SK-N-SH (cell line): ENCODE data around the gene MGST2. TPM values are rescaled to one million over a fixed set of nuclear protein-coding genes. Genes with fewer than 3 reads are reported as not detected.

Source experiments
- CTCF ChIA-PET: fragments of 300-600, 350-600 bp; formaldehyde crosslinking; extraction: SDS; loops from one replicate; lab custom pipeline; 2021; lab: Yijun Ruan, JAX
- POLR2A ChIA-PET: fragments of 350-600 bp; sonication (Branson Sonifier 250); formaldehyde crosslinking; extraction: SDS; loops from one replicate; lab custom pipeline; 2020; ENCODE audit warnings: antibody characterized with exemption, inconsistent platforms; lab: Yijun Ruan, JAX
- DNase-seq: peaks from one replicate; pipeline ENCODE4 v3.0.0; 2012
- H2AFZ ChIP-seq: fragments of 200-600 bp; sonication (generic); 2 replicates; pipeline ENCODE4 v1.8.1; 2016; ENCODE audit warnings: antibody characterized with exemption, mild to moderate bottlenecking, low read depth
- H3F3A ChIP-seq: fragments of 200-600 bp; sonication (generic); replicated peaks from 2 replicates; pipeline ENCODE3; 2016; ENCODE audit warnings: antibody characterized with exemption, mild to moderate bottlenecking; ENCODE audit not compliant: insufficient read depth
- H3K27ac ChIP-seq, 2 experiments: fragments of 200-500 bp in 1 of 2; fragments of 200-600 bp in 1 of 2; sonication (Bioruptor generic) in 1 of 2; sonication (generic), shearing (Covaris generic) in 1 of 2; 2 replicates each; pipeline versions ENCODE4 v1.5.1 to v1.6.1; 2014 to 2016; ENCODE audit warnings: low read depth in 2 of 2, inconsistent platforms in 1 of 2, low read length in 1 of 2, mild to moderate bottlenecking in 1 of 2, mixed read lengths in 1 of 2
- H3K27me3 ChIP-seq: fragments of 200-600 bp; sonication (generic), shearing (Covaris generic); 2 replicates; pipeline ENCODE4 v1.6.1; 2016; ENCODE audit warnings: mixed run types; ENCODE audit not compliant: insufficient read depth
- H3K36me3 ChIP-seq, 2 experiments: fragments of 200-500 bp in 1 of 2; fragments of 200-600 bp in 1 of 2; sonication (Bioruptor generic) in 1 of 2; sonication (generic) in 1 of 2; replicated peaks in 1 of 2; 2 replicates each; pipeline versions ENCODE3 to v1.5.1; 2014 to 2016; ENCODE audit warnings: low read length in 1 of 2, mild to moderate bottlenecking in 1 of 2; ENCODE audit not compliant: insufficient read depth in 2 of 2, control insufficient read depth in 1 of 2
- H3K4me1 ChIP-seq, 2 experiments: fragments of 200-500 bp in 1 of 2; fragments of 200-600 bp in 1 of 2; sonication (Bioruptor generic) in 1 of 2; sonication (generic), shearing (Covaris generic) in 1 of 2; 2 replicates each; pipeline versions ENCODE4 v1.5.1 to v1.6.1; 2014 to 2016; ENCODE audit warnings: low read depth in 1 of 2, low read length in 1 of 2, mixed run types in 1 of 2; ENCODE audit not compliant: insufficient read depth in 2 of 2, control insufficient read depth in 1 of 2
- H3K4me2 ChIP-seq: fragments of 200-600 bp; sonication (generic), shearing (Covaris generic); 2 replicates; pipeline ENCODE4 v1.6.1; 2017; ENCODE audit warnings: mixed run types
- H3K4me3 ChIP-seq, 2 experiments: fragments of 200-500 bp in 1 of 2; fragments of 200-600 bp in 1 of 2; sonication (Bioruptor generic) in 1 of 2; sonication (generic), shearing (Covaris generic) in 1 of 2; 2 replicates each; pipeline versions ENCODE4 v1.5.1 to v1.8.1; 2014 to 2016; ENCODE audit warnings: low read depth in 2 of 2, inconsistent platforms in 1 of 2, low read length in 1 of 2, mild to moderate bottlenecking in 1 of 2, mixed read lengths in 1 of 2, moderate library complexity in 1 of 2
- H3K79me2 ChIP-seq: fragments of 200-600 bp; sonication (generic); 2 replicates; pipeline ENCODE4 v1.8.1; 2017; ENCODE audit warnings: mild to moderate bottlenecking; ENCODE audit not compliant: insufficient read depth
- H3K9ac ChIP-seq: fragments of 200-600 bp; sonication (generic); 2 replicates; pipeline ENCODE4 v1.6.1; 2017; ENCODE audit warnings: mixed run types
- H3K9me2 ChIP-seq: fragments of 200-600 bp; sonication (generic); 2 replicates; pipeline ENCODE4 v1.6.1; 2017; ENCODE audit warnings: mixed run types
- H3K9me3 ChIP-seq: fragments of 200-600 bp; sonication (generic); 2 replicates; pipeline ENCODE4 v1.6.1; 2017; ENCODE audit warnings: mixed run types, mild to moderate bottlenecking, moderate library complexity
- H4K20me1 ChIP-seq: fragments of 200-600 bp; sonication (generic); 2 replicates; pipeline ENCODE4 v1.6.1; 2017; ENCODE audit warnings: mild to moderate bottlenecking, mixed run types; ENCODE audit not compliant: insufficient read depth
- ELF1 ChIP-seq: IDR thresholded peaks from 2 replicates; pipeline ENCODE4 v1.4.0; 2012
- EP300 ChIP-seq, 2 experiments: IDR thresholded peaks; 2 replicates each; pipeline versions ENCODE4 v1.4.0 to v1.6.1; 2012; ENCODE audit warnings: borderline replicate concordance in 1 of 2, low read depth in 1 of 2, low read length in 1 of 2
- EZH2phosphoT487 ChIP-seq: fragments of 200-600 bp; sonication (generic); IDR thresholded peaks from 2 replicates; pipeline ENCODE4 v1.6.1; 2017; ENCODE audit warnings: low read depth, mixed run types, mild to moderate bottlenecking, antibody characterized with exemption, moderate library complexity, borderline replicate concordance
- FOSL2 ChIP-seq: IDR thresholded peaks from 2 replicates; pipeline ENCODE4 v1.4.0; 2012; ENCODE audit warnings: low read depth, mild to moderate bottlenecking, moderate library complexity, borderline replicate concordance
- FOXJ3 ChIP-seq: sonication (generic); formaldehyde crosslinking; IDR thresholded peaks from 2 replicates; pipeline ENCODE4 v1.5.1; 2020; ENCODE audit warnings: mild to moderate bottlenecking, missing genetic modification reagents
- FOXM1 ChIP-seq: IDR thresholded peaks from 2 replicates; pipeline ENCODE4 v1.4.0; 2012; ENCODE audit warnings: low read depth, mild to moderate bottlenecking
- JUND ChIP-seq: IDR thresholded peaks from 2 replicates; pipeline ENCODE4 v1.4.0; 2012
- MAX ChIP-seq: IDR thresholded peaks from 2 replicates; pipeline ENCODE4 v1.4.0; 2012; ENCODE audit warnings: low read depth
- MXI1 ChIP-seq: IDR thresholded peaks from 2 replicates; pipeline ENCODE4 v1.6.1; 2012; ENCODE audit warnings: mild to moderate bottlenecking, low read depth, low read length, improper control_type of control experiment
- NFIC ChIP-seq: IDR thresholded peaks from 2 replicates; pipeline ENCODE4 v1.4.0; 2012; ENCODE audit warnings: borderline replicate concordance
- NRF1 ChIP-seq: IDR thresholded peaks from 2 replicates; pipeline ENCODE4 v1.6.1; 2012; ENCODE audit warnings: low read depth, mild to moderate bottlenecking, low read length
- POLR2AphosphoS5 ChIP-seq: IDR thresholded peaks from 2 replicates; pipeline ENCODE4 v1.6.1; 2012; ENCODE audit warnings: low read depth, low read length
- RCOR1 ChIP-seq: fragments of 150-350 bp; IDR thresholded peaks from 2 replicates; pipeline ENCODE4 v1.6.1; 2017; ENCODE audit warnings: antibody characterized with exemption, low read length
- SMC3 ChIP-seq: IDR thresholded peaks from 2 replicates; pipeline ENCODE4 v1.6.1; 2012; ENCODE audit warnings: low read depth, low read length, improper control_type of control experiment
- TCF12 ChIP-seq: IDR thresholded peaks from 2 replicates; pipeline ENCODE4 v1.4.0; 2012
- TEAD4 ChIP-seq: IDR thresholded peaks from 2 replicates; pipeline ENCODE4 v1.4.0; 2012; ENCODE audit warnings: mild to moderate bottlenecking, borderline replicate concordance; ENCODE audit not compliant: insufficient read depth
- YY1 ChIP-seq: IDR thresholded peaks from 2 replicates; pipeline ENCODE4 v1.4.0; 2012; ENCODE audit warnings: low read depth, mild to moderate bottlenecking
- WGBS: methylation state at CpG from one replicate; pipeline ENCODE4 v1.1.6; 2017; ENCODE audit warnings: low lambda C conversion rate; 5-methylcytosine and 5-hydroxymethylcytosine counted together
- polyA plus RNA-seq, 3 experiments: library from polyadenylated mRNA; depleted of rRNA; stranded (reverse); fragments of >200 nt; gene quantifications; 2 replicates each; pipeline ENCODE4 v1.2.3, GENCODE V29; 2012
- TF ChIP-seq, protein P1 (sequence below): IDR thresholded peaks from 2 replicates; pipeline ENCODE4 v1.6.1; 2012; ENCODE audit warnings: mild to moderate bottlenecking, low read depth, low read length, moderate library complexity
- TF ChIP-seq, protein P2 (sequence below): fragments of 150-350 bp; IDR thresholded peaks from 2 replicates; pipeline ENCODE4 v1.6.1; 2017; ENCODE audit warnings: antibody characterized with exemption, low read length, low read depth, borderline replicate concordance
- TF ChIP-seq, protein P3 (sequence below): IDR thresholded peaks from 2 replicates; pipeline ENCODE4 v1.4.0; 2012; ENCODE audit warnings: low read depth, borderline replicate concordance

Gene MGST2
- polyA plus RNA-seq, 1 of the 3 experiments (the other 2 are of a cell fraction) = 26.5 TPM

GRCh38 chr4:139709660-139710059 is 44.0 kb downstream of the MGST2 start:
- H3K9ac ChIP-seq = no peak overlapping the region
- H3K4me2 ChIP-seq = no peak overlapping the region
- no peaks in the 10 kb centered on the region for H4K20me1 ChIP-seq
- TF ChIP-seq, protein P1, sequence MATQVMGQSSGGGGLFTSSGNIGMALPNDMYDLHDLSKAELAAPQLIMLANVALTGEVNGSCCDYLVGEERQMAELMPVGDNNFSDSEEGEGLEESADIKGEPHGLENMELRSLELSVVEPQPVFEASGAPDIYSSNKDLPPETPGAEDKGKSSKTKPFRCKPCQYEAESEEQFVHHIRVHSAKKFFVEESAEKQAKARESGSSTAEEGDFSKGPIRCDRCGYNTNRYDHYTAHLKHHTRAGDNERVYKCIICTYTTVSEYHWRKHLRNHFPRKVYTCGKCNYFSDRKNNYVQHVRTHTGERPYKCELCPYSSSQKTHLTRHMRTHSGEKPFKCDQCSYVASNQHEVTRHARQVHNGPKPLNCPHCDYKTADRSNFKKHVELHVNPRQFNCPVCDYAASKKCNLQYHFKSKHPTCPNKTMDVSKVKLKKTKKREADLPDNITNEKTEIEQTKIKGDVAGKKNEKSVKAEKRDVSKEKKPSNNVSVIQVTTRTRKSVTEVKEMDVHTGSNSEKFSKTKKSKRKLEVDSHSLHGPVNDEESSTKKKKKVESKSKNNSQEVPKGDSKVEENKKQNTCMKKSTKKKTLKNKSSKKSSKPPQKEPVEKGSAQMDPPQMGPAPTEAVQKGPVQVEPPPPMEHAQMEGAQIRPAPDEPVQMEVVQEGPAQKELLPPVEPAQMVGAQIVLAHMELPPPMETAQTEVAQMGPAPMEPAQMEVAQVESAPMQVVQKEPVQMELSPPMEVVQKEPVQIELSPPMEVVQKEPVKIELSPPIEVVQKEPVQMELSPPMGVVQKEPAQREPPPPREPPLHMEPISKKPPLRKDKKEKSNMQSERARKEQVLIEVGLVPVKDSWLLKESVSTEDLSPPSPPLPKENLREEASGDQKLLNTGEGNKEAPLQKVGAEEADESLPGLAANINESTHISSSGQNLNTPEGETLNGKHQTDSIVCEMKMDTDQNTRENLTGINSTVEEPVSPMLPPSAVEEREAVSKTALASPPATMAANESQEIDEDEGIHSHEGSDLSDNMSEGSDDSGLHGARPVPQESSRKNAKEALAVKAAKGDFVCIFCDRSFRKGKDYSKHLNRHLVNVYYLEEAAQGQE = no peak
- TF ChIP-seq EP300 (IDR thresholded peaks at IDR 0.05; ENCODE audit: borderline replicate concordance in 1 of 2, low read depth in 1 of 2, low read length in 1 of 2) = no peak
- TF ChIP-seq FOXJ3 (CRISPR knock-in tag) = no peak
- TF ChIP-seq, protein P2, sequence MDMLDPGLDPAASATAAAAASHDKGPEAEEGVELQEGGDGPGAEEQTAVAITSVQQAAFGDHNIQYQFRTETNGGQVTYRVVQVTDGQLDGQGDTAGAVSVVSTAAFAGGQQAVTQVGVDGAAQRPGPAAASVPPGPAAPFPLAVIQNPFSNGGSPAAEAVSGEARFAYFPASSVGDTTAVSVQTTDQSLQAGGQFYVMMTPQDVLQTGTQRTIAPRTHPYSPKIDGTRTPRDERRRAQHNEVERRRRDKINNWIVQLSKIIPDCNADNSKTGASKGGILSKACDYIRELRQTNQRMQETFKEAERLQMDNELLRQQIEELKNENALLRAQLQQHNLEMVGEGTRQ = no peak
- no peak for TF ChIP-seq ELF1
- TF ChIP-seq SMC3 = no peak
- TF ChIP-seq JUND = no peak
- no peak for TF ChIP-seq MXI1
- TF ChIP-seq TCF12 = no peak
- no peak for TF ChIP-seq YY1
- TF ChIP-seq RCOR1 = no peak
- TF ChIP-seq TEAD4 = no peak
- no peak for TF ChIP-seq NFIC
- no peak for TF ChIP-seq NRF1
- TF ChIP-seq EZH2phosphoT487 = no peak
- no peak for TF ChIP-seq FOSL2
- no peak for TF ChIP-seq MAX
- TF ChIP-seq FOXM1 = no peak
- TF ChIP-seq, protein P3, sequence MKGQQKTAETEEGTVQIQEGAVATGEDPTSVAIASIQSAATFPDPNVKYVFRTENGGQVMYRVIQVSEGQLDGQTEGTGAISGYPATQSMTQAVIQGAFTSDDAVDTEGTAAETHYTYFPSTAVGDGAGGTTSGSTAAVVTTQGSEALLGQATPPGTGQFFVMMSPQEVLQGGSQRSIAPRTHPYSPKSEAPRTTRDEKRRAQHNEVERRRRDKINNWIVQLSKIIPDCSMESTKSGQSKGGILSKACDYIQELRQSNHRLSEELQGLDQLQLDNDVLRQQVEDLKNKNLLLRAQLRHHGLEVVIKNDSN = no peak
- no peak for TF ChIP-seq POLR2AphosphoS5
- no peak for DNase-seq
- H3K4me3 ChIP-seq = no peak overlapping the region
- H3K9me3 ChIP-seq = no peaks in the 10 kb centered on the region
- no peaks in the 10 kb centered on the region for H3K79me2 ChIP-seq
- no peaks in the 10 kb centered on the region for H3K27me3 ChIP-seq
- ChIA-PET CTCF (interaction anchor here (1.0 to 1.3 kb wide), 3 partner anchors 17 to 106 kb away, joined by 3 to 5 read pairs (median 5); no protein-coding TSS in a partner anchor), POLR2A (interaction anchor here (0.6 kb wide), 1 partner anchor 382 kb away, joined by 3 read pairs; no protein-coding TSS in a partner anchor)
- H3K27ac ChIP-seq = no peak overlapping the region; a peak in 1 of 4 replicates
- 97% methylated on average over 1 of the region's 1 CpG for WGBS
- H2AFZ ChIP-seq = no peak overlapping the region
- peaks cover 4 to 12% of the 10 kb centered on the region in 2 experiments for H3K36me3 ChIP-seq
- no peaks in the 10 kb centered on the region for H3K9me2 ChIP-seq
- H3F3A ChIP-seq = no peaks in the 10 kb centered on the region
- peaks cover 0 to 4% of the 10 kb centered on the region in 2 experiments; a peak in 1 of 4 replicates for H3K4me1 ChIP-seq
